Neural crest cell (in vitro differentiated cells): ENCODE results near the gene ACAP3. TPM values are rescaled to one million over a fixed set of nuclear protein-coding genes. Genes with fewer than 3 reads are reported as not detected.

Experiments
- DNase-seq: peaks from one replicate; pipeline ENCODE4 v3.0.0; 2021; ENCODE audit warnings: low read depth, mixed read lengths, low spot score
- H3K27ac Mint-ChIP-seq: one replicate; pipeline ENCODE4 v1.8.0; 2021; ENCODE audit warnings: mild to moderate bottlenecking, mixed read lengths; ENCODE audit not compliant: unreplicated experiment
- H3K27me3 Mint-ChIP-seq: 2 replicates; pipeline ENCODE4 v1.8.0; 2021; ENCODE audit warnings: low read depth, mild to moderate bottlenecking, mixed read lengths
- H3K36me3 Mint-ChIP-seq: 2 replicates; pipeline ENCODE4 v1.8.0; 2021; ENCODE audit warnings: low read depth, mild to moderate bottlenecking, mixed read lengths
- H3K4me1 Mint-ChIP-seq: 2 replicates; pipeline ENCODE4 v1.8.0; 2021; ENCODE audit warnings: mixed read lengths
- H3K4me3 Mint-ChIP-seq: one replicate; pipeline ENCODE4 v1.8.0; 2021; ENCODE audit warnings: mild to moderate bottlenecking, mixed read lengths
- H3K9me3 Mint-ChIP-seq: 2 replicates; pipeline ENCODE4 v1.8.0; 2021; ENCODE audit warnings: mixed read lengths
- CTCF ChIP-seq: fragments of 200-600 bp; sonication (generic); conservative IDR thresholded peaks from 2 replicates; pipeline ENCODE4 v1.5.0; 2021; ENCODE audit warnings: antibody characterized with exemption, mild to moderate bottlenecking
- long read RNA-seq: library from polyadenylated mRNA; unstranded; transcript quantifications from one replicate; pipeline ENCODE4 v2.0.0, GENCODE V29; 2020
- total RNA-seq: library from RNA; stranded (reverse); gene quantifications from 2 replicates; pipeline ENCODE4 v1.2.1, GENCODE V29; 2021

ACAP3 gene
- total RNA-seq, result 111 and 124 TPM in 2 replicates
- long read RNA-seq, partial matches to known transcripts, result 0 of 1 reads
- long read RNA-seq, other reads (novel, unspliced or antisense), result 1 of 1 reads

GRCh38 chr1:1307923-1308755, at the start of gene ACAP3, which contains the start of gene PUSL1:
Gene ACAP3, minus strand, starts transcription at chr1:1307930. Its CDS starts 115 bp downstream, at chr1:1307815.
Gene PUSL1, plus strand, starts transcription at chr1:1308597. Its CDS starts 47 bp downstream, at chr1:1308644.
- Mint-ChIP-seq H3K4me3 (peak within 1 kb of the TSS; percentile 90), H3K27me3 (no peaks in the 10 kb centered on the region), H3K36me3 (no peaks in the 10 kb centered on the region), H3K27ac (peak within 1 kb of the TSS; percentile 57), H3K4me1 (peaks cover 24% of the 10 kb centered on the region), H3K9me3 (no peaks in the 10 kb centered on the region)
- peak; percentile 74 for DNase-seq
- peak; percentile 17 for TF ChIP-seq CTCF

GRCh38 chr1:1356796-1357401, 49.2 kb upstream of the ACAP3 start:
- no peak for TF ChIP-seq CTCF
- no peaks in the 10 kb centered on the region for H3K36me3 Mint-ChIP-seq
- H3K9me3 Mint-ChIP-seq, result no peaks in the 10 kb centered on the region
- H3K4me1 Mint-ChIP-seq, result peaks cover 40% of the 10 kb centered on the region
- no peak for DNase-seq
- H3K4me3 Mint-ChIP-seq, result peak overlapping the region; percentile 78
- H3K27ac Mint-ChIP-seq, result no peak overlapping the region
- peaks cover 45% of the 10 kb centered on the region for H3K27me3 Mint-ChIP-seq

- H3K9me3 Mint-ChIP-seq, result no peaks in the 10 kb centered on the region
- no peak overlapping the region for H3K4me3 Mint-ChIP-seq
- TF ChIP-seq CTCF, result no peak
- DNase-seq, result no peak
- H3K27ac Mint-ChIP-seq, result no peak overlapping the region
- no peaks in the 10 kb centered on the region for H3K36me3 Mint-ChIP-seq
- H3K27me3 Mint-ChIP-seq, result peaks cover 45% of the 10 kb centered on the region
- H3K4me1 Mint-ChIP-seq, result peaks cover 38% of the 10 kb centered on the region
Measured at GRCh38 chr1:1356166-1356795, 48.6 kb upstream of the ACAP3 start.

- H3K4me3 Mint-ChIP-seq, result no peak overlapping the region
- H3K9me3 Mint-ChIP-seq, result no peaks in the 10 kb centered on the region
- DNase-seq, result no peak
- no peaks in the 10 kb centered on the region for H3K36me3 Mint-ChIP-seq
- peaks cover 42% of the 10 kb centered on the region for H3K27me3 Mint-ChIP-seq
- peaks cover 30% of the 10 kb centered on the region for H3K4me1 Mint-ChIP-seq
- no peak for TF ChIP-seq CTCF
- no peak overlapping the region for H3K27ac Mint-ChIP-seq
Measured at GRCh38 chr1:1355416-1355815, 47.7 kb upstream of the ACAP3 start.

GRCh38 chr1:1354271-1355247, 46.8 kb upstream of the ACAP3 start:
- H3K4me1 Mint-ChIP-seq, result peaks cover 27% of the 10 kb centered on the region
- no peak for DNase-seq
- no peak overlapping the region for H3K27ac Mint-ChIP-seq
- H3K9me3 Mint-ChIP-seq, result no peaks in the 10 kb centered on the region
- no peaks in the 10 kb centered on the region for H3K36me3 Mint-ChIP-seq
- TF ChIP-seq CTCF, result no peak
- H3K4me3 Mint-ChIP-seq, result peak overlapping the region; percentile 66
- peaks cover 42% of the 10 kb centered on the region for H3K27me3 Mint-ChIP-seq
